ENCODE data around the gene HOXB2.
A peak's percentile ranks its signal among the peaks of the same experiment; 100 is the strongest.
"Not testable (repeated sequence)": the region's sequence is repeated elsewhere in the genome, so short reads cannot be mapped to it uniquely, and the experiment has no call there.

Gene HOXB2

DNA sequence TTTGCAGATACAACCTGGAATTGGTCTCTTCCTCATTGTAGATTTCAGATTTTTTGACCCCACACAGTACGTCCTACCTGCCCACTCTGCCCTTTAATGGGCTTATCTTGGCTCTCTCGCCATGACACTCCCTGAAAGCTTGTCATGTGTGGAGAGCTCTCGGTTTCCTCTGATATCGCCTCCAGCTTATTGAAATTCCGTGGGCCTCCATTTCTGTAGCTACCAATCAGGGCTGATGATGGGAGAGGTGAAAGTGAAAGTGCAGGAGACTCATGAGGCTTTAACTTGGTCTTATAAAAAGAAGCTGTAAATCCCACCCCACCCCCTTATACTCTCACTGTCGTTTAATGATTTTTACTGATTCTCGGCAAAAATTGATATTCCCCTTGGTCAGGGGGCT is 31.8 kb downstream of the HOXB2 start:
- TF ChIP-seq, protein P1, sequence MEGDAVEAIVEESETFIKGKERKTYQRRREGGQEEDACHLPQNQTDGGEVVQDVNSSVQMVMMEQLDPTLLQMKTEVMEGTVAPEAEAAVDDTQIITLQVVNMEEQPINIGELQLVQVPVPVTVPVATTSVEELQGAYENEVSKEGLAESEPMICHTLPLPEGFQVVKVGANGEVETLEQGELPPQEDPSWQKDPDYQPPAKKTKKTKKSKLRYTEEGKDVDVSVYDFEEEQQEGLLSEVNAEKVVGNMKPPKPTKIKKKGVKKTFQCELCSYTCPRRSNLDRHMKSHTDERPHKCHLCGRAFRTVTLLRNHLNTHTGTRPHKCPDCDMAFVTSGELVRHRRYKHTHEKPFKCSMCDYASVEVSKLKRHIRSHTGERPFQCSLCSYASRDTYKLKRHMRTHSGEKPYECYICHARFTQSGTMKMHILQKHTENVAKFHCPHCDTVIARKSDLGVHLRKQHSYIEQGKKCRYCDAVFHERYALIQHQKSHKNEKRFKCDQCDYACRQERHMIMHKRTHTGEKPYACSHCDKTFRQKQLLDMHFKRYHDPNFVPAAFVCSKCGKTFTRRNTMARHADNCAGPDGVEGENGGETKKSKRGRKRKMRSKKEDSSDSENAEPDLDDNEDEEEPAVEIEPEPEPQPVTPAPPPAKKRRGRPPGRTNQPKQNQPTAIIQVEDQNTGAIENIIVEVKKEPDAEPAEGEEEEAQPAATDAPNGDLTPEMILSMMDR (IDR thresholded peaks at IDR 0.05; ENCODE audit: low read depth, low read length, missing control alignments): no peak
- H3K4me3 ChIP-seq (replicated peaks; ENCODE audit: low read depth, low read length): no peak overlapping the region
- no peak for DNase-seq (ENCODE audit: extremely low read depth, low read depth)

DNA sequence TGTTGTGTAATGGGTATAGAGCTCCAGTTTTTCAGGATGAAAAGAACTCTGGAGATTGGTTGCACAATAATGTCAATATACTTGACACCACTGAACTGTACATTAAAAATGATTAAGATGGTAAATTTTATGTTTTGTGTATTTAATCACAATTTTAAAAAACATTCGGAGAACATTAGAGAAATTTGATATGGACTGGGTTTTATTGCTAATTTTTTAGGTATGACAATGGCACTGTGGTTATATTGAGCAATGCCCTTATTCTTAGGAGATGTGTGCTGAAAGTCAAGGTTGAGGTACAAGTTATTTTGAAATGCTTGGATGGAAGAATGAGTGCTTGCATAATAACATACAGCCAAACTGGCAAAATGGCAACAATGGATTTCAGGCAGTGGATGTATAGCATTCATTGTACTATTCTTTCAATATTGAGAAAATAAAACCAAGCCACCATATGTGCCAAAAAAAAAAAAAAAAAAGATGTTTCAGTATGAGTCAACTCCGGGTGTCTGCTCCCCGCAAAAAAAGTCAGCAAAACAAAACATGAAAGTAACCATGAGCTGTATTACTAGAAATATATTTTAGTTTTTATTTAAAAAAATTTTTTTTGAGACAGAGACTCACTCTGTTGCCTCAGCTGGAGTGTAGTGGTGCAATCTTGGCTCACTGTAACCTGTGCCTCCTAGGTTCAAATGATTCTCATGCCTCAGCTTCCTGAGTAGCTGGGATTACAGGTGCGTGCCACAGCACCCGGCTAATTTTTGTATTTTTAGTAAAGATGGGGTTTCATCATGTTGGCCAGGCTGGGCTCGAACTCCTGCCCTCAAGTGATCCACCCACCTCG is 33.9 kb downstream of the HOXB2 start:
- TF ChIP-seq, protein P1 (IDR thresholded peaks at IDR 0.05; ENCODE audit: low read depth, low read length, missing control alignments): no peak
- no peak overlapping the region for H3K4me3 ChIP-seq (replicated peaks; ENCODE audit: low read depth, low read length)
- no peak for DNase-seq (ENCODE audit: extremely low read depth, low read depth)

DNA sequence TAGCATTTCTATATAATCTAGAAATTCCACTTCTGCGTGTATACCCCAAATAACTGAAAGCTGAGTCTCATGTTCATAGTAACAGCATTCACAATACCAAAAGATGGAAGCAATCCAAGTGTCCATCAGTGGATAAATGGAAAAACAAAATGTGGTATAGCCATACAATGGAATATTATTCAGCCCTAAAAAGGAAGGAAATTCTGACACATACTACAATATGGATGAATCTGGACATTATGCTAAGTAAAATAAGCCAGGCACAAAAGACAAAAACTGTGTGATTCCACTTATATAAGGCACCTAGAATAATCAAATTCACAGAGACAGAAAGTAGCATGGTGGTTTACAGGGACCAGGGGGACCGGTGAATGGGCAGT is 34.5 kb downstream of the HOXB2 start:
- DNase-seq (ENCODE audit: extremely low read depth, low read depth): no peak
- no peak overlapping the region for H3K4me3 ChIP-seq (replicated peaks; ENCODE audit: low read depth, low read length)
- TF ChIP-seq, protein P1 (IDR thresholded peaks at IDR 0.05; ENCODE audit: low read depth, low read length, missing control alignments): no peak

DNA sequence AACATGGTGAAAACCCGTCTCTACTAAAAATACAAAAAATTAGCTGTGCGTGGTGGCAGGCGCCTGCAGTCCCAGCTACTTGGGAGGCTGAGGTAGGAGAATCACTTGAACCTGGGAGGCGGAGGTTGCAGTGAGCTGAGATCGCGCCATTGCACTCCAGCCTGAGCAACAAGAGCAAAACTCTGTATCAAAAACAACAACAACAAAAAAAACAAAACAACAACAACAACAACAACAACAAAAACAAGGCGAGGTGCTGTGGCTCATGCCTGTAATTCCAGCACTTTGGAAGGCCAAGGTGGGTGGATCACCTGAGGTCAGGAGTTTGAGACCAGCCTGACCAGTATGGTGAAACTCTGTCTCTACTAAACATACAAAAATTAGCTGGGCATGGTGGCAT is 35.2 kb downstream of the HOXB2 start:
- DNase-seq (ENCODE audit: extremely low read depth, low read depth): not testable (repeated sequence)

DNA sequence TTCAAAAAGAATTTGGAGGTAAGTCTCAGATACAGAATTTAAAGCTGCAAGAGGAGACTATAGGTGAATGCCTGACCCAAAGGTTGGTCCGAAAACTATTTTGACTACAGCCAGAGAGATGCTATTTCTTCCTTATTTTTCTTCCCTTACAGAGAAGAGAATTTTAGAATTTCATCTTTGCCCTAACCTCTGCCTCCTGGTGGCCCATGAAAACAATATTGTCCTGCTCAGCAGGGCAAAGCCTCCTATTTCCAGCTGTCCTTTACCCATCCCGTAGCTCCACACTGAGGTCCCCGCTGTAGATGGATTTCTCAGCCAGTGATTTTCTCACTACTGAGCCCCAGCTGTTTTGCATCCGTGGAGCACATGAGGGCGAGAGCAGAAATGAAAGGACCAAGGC is 38.7 kb downstream of the HOXB2 start:
- H3K4me3 ChIP-seq (replicated peaks; ENCODE audit: low read depth, low read length): no peak overlapping the region
- TF ChIP-seq, protein P1 (IDR thresholded peaks at IDR 0.05; ENCODE audit: low read depth, low read length, missing control alignments): no peak
- no peak for DNase-seq (ENCODE audit: extremely low read depth, low read depth)

More for the DNA sequence above, 35.2 kb downstream of the HOXB2 start:
- H3K4me3 ChIP-seq (replicated peaks; ENCODE audit: low read depth, low read length): not testable (repeated sequence)

DNA sequence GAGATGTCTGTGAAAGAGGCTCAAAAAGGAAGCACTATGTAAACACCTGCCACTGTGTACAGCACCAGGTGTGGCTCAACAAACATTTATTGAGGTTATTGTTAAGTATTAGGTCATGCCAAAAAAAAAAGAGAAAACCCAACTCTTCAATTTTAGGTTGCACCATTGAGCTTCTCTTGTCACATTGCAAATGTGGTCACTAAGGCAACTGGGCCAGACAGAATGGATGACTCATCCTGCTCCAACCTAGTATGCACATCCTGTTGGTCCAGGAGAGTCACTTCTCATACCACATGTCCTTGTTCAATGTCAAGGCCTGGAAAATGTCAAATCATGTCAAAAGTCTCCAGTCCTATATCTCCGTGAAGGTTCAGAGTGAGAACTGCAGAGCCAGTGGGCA is 39.1 kb downstream of the HOXB2 start:
- DNase-seq (ENCODE audit: extremely low read depth, low read depth): peak; percentile 79
- TF ChIP-seq, protein P1 (IDR thresholded peaks at IDR 0.05; ENCODE audit: low read depth, low read length, missing control alignments): no peak
- H3K4me3 ChIP-seq (replicated peaks; ENCODE audit: low read depth, low read length): no peak overlapping the region

DNA sequence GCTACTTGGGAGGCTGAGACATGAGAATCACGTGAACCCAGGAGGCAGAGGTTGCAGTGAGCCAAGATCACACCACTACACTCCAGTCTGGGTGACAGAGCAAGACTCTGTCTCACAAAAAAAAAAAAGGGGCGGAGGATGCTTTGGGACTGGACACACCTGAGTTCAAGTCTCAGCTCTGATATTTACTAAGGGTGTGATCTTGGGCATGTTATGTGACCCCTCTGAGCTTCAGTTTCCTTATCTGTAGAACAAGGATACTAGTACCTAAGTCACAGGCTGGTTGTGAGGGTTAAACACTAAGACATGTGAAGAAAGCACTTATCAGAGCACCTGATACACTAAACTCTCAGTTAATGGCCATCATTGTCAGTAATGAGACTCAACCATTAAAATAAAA is 40.0 kb downstream of the HOXB2 start:
- TF ChIP-seq, protein P1 (IDR thresholded peaks at IDR 0.05; ENCODE audit: low read depth, low read length, missing control alignments): no peak
- H3K4me3 ChIP-seq (replicated peaks; ENCODE audit: low read depth, low read length): no peak overlapping the region
- no peak for DNase-seq (ENCODE audit: extremely low read depth, low read depth)
